Measurements from ENCODE around the gene ZYG11B. TPM values are rescaled to one million over a fixed set of nuclear protein-coding genes. Genes with fewer than 3 reads are reported as not detected.
A peak's percentile ranks its signal among the peaks of the same experiment; 100 is the strongest.
"Not testable (repeated sequence)": the region's sequence is repeated elsewhere in the genome, so short reads cannot be mapped to it uniquely, and the experiment has no call there.

ZYG11B gene
- polyA plus RNA-seq, 5 donors = 20.7 to 28.2 (median 25.0) TPM

GRCh38 chr1:52751589-52752483, 25.6 kb downstream of the ZYG11B start:
- DNase-seq = peak; percentile 38 to 50

- DNase-seq = no peak
These were observed 26.2 kb downstream of the ZYG11B start for GRCh38 chr1:52752484-52752826.

GRCh38 chr1:52753169-52753568, 26.9 kb downstream of the ZYG11B start:
- DNase-seq = no peak

GRCh38 chr1:52756020-52756419, 29.8 kb downstream of the ZYG11B start:
- no peak for DNase-seq

- no peak for DNase-seq
These were observed 33.7 kb downstream of the ZYG11B start for GRCh38 chr1:52759908-52760307.

GRCh38 chr1:52767596-52768280, 41.5 kb downstream of the ZYG11B start:
- DNase-seq = no peak

- no peak for DNase-seq
These were observed 43.2 kb downstream of the ZYG11B start for GRCh38 chr1:52769346-52770033.

- no peak for DNase-seq
These were observed 45.1 kb downstream of the ZYG11B start for GRCh38 chr1:52771384-52771783.

GRCh38 chr1:52786148-52786547, 59.9 kb downstream of the ZYG11B start:
- no peak for DNase-seq

- not testable (repeated sequence) for DNase-seq
These were observed 64.2 kb downstream of the ZYG11B start for GRCh38 chr1:52790429-52790828.

- DNase-seq = no peak
These were observed 65.8 kb downstream of the ZYG11B start for GRCh38 chr1:52792036-52792435.

- DNase-seq = not testable (repeated sequence)
These were observed 67.5 kb downstream of the ZYG11B start for GRCh38 chr1:52793717-52794116.

- DNase-seq = no peak
These were observed 69.2 kb downstream of the ZYG11B start for GRCh38 chr1:52795464-52795863.

- DNase-seq = no peak
These were observed 72.1 kb downstream of the ZYG11B start for GRCh38 chr1:52798331-52798730.

- no peak for DNase-seq
These were observed 74.8 kb downstream of the ZYG11B start for GRCh38 chr1:52801011-52801410.

- not testable (repeated sequence) for DNase-seq
These were observed 77.8 kb downstream of the ZYG11B start for GRCh38 chr1:52804083-52804482.

GRCh38 chr1:52814465-52814864, 88.2 kb downstream of the ZYG11B start:
- DNase-seq = no peak

GRCh38 chr1:52820830-52821229, 94.6 kb downstream of the ZYG11B start:
- not testable (repeated sequence) for DNase-seq

GRCh38 chr1:52825868-52826267, 99.6 kb downstream of the ZYG11B start:
- DNase-seq = no peak

GRCh38 chr1:52834798-52835197, 108.5 kb downstream of the ZYG11B start:
- DNase-seq = no peak

- DNase-seq = no peak
These were observed 109.8 kb downstream of the ZYG11B start for GRCh38 chr1:52836035-52836434.

GRCh38 chr1:52839175-52839574, 112.9 kb downstream of the ZYG11B start:
- DNase-seq = not testable (repeated sequence)

Data from right lung (tissue), 5 donors.